ENCODE data around the gene CCDC7. TPM values are rescaled to one million over a fixed set of nuclear protein-coding genes. Genes with fewer than 3 reads are reported as not detected.

Gene CCDC7
- total and polyA plus RNA-seq, 2 experiments from 2014 or later, result 0.83 to 1.6 TPM

DNA sequence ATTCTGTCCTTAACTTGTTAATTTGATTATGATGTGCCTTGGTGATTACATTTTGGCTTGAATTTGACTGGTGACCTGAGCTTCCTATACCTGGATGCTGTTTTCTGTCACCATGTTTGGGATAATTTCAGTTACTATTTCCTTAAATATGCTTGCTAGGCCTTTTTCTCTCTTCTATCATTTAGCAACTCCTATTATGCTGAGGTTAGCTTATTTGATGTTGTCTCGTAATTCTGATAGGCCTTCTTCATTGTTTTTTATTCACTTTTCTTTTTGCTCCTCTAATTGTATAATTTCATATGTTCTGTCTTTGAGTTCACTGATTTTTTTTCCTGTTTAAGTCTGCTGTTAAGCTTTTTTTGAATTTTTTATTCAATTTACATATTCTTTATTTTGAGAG is 327.2 kb downstream of the CCDC7 start (continued):
- TF ChIP-seq, protein P1, sequence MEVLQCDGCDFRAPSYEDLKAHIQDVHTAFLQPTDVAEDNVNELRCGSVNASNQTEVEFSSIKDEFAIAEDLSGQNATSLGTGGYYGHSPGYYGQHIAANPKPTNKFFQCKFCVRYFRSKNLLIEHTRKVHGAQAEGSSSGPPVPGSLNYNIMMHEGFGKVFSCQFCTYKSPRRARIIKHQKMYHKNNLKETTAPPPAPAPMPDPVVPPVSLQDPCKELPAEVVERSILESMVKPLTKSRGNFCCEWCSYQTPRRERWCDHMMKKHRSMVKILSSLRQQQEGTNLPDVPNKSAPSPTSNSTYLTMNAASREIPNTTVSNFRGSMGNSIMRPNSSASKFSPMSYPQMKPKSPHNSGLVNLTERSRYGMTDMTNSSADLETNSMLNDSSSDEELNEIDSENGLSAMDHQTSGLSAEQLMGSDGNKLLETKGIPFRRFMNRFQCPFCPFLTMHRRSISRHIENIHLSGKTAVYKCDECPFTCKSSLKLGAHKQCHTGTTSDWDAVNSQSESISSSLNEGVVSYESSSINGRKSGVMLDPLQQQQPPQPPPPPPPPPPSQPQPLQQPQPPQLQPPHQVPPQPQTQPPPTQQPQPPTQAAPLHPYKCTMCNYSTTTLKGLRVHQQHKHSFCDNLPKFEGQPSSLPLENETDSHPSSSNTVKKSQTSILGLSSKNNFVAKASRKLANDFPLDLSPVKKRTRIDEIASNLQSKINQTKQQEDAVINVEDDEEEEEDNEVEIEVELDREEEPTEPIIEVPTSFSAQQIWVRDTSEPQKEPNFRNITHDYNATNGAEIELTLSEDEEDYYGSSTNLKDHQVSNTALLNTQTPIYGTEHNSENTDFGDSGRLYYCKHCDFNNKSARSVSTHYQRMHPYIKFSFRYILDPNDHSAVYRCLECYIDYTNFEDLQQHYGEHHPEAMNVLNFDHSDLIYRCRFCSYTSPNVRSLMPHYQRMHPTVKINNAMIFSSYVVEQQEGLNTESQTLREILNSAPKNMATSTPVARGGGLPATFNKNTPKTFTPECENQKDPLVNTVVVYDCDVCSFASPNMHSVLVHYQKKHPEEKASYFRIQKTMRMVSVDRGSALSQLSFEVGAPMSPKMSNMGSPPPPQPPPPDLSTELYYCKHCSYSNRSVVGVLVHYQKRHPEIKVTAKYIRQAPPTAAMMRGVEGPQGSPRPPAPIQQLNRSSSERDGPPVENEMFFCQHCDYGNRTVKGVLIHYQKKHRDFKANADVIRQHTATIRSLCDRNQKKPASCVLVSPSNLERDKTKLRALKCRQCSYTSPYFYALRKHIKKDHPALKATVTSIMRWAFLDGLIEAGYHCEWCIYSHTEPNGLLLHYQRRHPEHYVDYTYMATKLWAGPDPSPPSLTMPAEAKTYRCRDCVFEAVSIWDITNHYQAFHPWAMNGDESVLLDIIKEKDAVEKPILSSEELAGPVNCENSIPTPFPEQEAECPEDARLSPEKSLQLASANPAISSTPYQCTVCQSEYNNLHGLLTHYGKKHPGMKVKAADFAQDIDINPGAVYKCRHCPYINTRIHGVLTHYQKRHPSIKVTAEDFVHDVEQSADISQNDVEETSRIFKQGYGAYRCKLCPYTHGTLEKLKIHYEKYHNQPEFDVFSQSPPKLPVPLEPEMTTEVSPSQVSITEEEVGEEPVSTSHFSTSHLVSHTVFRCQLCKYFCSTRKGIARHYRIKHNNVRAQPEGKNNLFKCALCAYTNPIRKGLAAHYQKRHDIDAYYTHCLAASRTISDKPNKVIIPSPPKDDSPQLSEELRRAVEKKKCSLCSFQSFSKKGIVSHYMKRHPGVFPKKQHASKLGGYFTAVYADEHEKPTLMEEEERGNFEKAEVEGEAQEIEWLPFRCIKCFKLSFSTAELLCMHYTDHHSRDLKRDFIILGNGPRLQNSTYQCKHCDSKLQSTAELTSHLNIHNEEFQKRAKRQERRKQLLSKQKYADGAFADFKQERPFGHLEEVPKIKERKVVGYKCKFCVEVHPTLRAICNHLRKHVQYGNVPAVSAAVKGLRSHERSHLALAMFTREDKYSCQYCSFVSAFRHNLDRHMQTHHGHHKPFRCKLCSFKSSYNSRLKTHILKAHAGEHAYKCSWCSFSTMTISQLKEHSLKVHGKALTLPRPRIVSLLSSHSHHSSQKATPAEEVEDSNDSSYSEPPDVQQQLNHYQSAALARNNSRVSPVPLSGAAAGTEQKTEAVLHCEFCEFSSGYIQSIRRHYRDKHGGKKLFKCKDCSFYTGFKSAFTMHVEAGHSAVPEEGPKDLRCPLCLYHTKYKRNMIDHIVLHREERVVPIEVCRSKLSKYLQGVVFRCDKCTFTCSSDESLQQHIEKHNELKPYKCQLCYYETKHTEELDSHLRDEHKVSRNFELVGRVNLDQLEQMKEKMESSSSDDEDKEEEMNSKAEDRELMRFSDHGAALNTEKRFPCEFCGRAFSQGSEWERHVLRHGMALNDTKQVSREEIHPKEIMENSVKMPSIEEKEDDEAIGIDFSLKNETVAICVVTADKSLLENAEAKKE (CRISPR knock-in tag; IDR thresholded peaks at IDR 0.05), result no peak
- TF ChIP-seq ZNF331 (CRISPR knock-in tag; IDR thresholded peaks at IDR 0.05; ENCODE audit: low read depth) (no peak), EZH2phosphoT487 (IDR thresholded peaks at IDR 0.05; ENCODE audit: unreplicated experiment) (no peak), NANOG (IDR thresholded peaks at IDR 0.05; ENCODE audit: borderline replicate concordance) (no peak), CREB1 (CRISPR knock-in tag; IDR thresholded peaks at IDR 0.05; ENCODE audit: low read depth) (no peak), EZH2 (IDR thresholded peaks at IDR 0.05; ENCODE audit: low read depth, unreplicated experiment) (no peak)
- TF ChIP-seq, protein P2, sequence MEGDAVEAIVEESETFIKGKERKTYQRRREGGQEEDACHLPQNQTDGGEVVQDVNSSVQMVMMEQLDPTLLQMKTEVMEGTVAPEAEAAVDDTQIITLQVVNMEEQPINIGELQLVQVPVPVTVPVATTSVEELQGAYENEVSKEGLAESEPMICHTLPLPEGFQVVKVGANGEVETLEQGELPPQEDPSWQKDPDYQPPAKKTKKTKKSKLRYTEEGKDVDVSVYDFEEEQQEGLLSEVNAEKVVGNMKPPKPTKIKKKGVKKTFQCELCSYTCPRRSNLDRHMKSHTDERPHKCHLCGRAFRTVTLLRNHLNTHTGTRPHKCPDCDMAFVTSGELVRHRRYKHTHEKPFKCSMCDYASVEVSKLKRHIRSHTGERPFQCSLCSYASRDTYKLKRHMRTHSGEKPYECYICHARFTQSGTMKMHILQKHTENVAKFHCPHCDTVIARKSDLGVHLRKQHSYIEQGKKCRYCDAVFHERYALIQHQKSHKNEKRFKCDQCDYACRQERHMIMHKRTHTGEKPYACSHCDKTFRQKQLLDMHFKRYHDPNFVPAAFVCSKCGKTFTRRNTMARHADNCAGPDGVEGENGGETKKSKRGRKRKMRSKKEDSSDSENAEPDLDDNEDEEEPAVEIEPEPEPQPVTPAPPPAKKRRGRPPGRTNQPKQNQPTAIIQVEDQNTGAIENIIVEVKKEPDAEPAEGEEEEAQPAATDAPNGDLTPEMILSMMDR (conservative IDR thresholded peaks at IDR 0.05; ENCODE audit: low read depth in 2 of 2), result no peak
- TF ChIP-seq, protein P3, sequence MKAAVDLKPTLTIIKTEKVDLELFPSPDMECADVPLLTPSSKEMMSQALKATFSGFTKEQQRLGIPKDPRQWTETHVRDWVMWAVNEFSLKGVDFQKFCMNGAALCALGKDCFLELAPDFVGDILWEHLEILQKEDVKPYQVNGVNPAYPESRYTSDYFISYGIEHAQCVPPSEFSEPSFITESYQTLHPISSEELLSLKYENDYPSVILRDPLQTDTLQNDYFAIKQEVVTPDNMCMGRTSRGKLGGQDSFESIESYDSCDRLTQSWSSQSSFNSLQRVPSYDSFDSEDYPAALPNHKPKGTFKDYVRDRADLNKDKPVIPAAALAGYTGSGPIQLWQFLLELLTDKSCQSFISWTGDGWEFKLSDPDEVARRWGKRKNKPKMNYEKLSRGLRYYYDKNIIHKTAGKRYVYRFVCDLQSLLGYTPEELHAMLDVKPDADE (IDR thresholded peaks at IDR 0.05), result no peak

All from GM23338 (cell line).